ENCODE data around the gene GMPR2. TPM values are rescaled to one million over a fixed set of nuclear protein-coding genes. Genes with fewer than 3 reads are reported as not detected.

Gene GMPR2
- 81.2 and 135 TPM in 2 replicates for total RNA-seq

DNA sequence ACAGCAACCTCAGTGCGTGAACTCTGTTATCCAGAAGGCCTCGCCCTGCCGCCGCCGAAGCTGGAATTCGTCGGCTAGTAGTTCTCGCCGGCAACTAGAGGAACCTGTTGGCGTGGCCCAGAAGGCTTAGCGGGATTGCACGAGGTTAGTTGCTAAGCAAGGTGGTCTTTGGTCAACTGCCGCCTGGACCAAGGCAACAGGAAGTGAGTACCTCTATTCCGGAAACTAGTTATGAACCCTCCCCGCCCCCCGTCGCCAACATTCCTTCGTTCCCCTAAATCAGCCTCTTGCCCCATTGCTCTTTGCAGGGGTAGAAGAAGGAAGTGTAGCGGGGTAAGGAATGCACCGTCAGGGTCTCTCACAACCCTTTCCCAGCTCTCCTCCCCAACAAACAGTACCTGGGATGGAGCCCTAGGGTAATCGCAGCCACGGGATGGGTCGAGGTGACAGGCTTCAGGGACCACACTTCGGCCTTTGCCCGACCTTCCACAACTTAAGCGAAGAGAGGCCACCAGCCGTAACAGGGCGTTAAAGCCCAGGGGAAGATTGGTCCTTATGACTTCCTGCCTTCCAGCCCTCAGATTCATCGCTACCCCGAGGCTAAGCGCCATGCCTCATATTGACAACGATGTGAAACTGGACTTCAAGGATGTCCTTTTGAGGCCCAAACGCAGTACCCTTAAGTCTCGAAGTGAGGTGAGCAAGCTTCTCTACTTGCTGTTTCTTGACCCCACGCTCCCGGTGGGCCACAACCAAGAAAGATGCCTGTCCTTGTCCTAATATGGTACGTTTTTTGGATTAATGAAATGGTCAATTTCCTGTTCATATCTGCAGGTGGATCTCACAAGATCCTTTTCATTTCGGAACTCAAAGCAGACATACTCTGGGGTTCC, at the start of gene GMPR2:
GMPR2 (plus strand) TSS at position 285 of the 893 bp plus-strand sequence; CDS start at position 610, 325 bp downstream.

DNA sequence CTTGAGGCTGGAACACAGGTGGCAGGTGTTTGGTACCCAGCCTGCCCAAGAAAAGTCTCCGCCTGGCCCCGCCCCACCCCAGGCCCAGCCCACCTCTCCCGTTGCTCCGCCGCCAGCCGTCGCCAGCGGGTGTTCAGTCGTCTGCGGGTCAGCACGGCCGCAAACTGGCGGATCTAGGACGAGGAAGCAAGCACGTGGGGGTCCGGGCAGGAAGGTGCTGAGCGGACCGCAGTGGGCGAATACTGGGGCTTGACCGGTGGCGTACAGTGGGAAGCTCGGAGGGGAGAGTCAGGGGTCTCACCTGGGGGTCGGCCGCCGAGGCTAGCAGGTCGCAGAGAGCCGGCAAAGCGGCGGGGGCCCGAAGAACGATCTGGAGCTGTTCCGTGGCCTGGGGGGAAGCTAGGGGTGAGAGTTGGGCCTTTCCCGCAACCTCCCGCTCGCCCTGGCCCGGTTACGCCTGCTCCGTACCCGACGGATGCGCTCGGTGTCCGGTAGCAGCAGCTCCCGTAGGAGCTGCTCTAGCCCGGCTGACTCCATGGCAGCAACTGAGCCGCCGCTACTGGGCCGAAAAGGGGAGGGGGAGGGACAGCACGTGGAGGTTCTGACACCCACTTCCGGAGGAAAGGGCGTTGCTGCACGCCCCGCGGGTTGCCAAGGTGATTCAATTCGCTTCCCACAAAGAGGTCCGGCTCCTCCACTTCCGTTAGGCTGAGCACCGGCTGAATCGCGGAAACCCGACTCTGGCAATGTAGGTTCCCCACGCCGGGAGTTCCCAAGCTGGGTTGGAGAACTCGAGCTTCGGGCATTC, 44.3 kb upstream of the GMPR2 start, which contains the start of gene IPO4:
IPO4 (minus strand) TSS at position 566 of the 808 bp plus-strand sequence; CDS start at position 537, 29 bp downstream.

DNA sequence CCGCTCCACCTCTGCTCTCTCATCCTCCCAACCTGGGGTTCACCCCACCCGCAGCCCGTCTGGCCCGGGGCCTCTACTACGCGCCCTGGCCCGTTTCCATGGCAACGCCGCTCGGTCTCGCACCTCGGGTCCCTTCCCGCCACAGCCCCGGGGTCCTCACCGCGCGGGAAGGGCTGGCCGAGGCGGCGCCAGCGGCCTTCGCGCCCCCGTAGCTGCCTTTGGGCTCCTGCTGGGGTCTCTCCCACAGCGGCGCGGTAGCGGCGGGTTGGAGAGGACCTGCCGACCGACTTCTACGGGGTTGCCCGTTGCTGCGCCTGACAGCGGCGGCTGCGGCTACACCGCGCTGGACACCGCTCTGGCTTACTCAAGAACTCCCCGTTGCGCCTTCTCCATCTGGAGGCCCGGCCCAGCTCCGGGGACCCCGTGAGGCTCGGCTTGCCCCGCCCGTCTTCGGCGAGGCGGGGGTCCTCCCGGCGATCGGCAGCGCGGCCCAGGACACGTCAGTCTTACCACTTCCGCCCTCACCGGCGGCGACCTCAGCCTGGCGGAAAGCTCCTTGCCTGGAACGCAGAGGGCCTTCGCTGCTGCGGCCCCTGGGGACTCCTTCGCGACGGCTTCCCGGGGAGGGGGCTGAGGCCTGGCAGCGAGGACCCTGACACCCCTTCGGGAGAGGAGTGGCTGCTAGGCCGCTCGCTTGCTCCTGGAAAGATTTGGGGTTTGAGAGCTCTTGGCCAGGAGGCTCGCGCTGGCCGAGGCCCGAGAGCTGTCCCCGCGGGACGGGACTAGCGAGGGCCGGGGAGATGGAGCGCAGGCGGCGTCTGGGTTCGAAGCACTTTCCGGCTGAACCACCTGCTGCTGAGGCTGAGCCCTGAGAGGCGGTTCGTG, 37.3 kb upstream of the GMPR2 start, which contains the start of gene TM9SF1:
TM9SF1 (minus strand) TSS at position 256 of the 885 bp plus-strand sequence. CDS start 422 bp downstream, outside the sequence.

DNA sequence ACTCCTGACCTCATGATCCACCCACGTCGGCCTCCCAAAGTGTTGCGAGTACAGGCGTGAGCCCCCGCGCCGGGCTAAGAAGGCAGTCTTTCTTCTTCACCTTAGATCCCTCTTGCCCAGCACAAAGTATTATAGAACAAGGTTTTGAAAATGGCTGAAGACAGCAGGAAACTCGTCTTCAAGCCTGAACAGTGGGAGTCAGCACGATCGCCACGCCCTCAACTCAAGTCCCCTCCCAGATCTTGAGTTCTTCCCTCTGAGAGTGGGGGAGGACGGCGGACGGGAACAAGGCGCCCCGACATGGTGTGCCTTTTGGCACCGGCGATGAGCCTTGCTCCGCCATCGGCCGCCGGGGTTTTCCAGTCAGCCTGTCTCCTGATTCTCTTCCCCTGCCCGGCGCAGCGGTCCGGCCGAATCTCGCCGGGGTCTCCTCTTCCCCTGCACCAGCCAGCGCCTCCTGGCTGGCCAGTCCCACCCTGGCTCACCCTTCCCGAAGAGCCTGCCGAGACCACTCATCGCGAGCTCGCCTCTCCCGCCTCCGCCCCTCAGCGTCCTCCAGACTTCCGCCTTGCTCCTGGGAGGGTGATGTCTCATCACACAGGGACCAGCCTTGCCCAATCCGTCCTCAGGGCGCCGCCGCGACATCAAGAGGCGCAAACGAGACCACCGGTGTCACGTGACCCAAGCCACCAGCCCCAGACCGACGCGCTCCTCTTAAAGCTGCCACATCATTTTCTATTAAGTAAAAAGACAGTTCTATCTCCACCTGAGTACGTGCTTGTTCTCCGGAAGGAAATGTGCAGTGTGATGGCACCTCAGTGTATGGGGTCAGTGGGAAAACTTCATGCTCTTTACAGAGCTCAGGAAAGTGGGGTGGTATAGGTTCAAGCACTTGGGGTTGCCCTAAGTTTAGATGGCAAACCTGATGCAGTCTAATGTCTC, 19.5 kb upstream of the GMPR2 start, which contains the start of gene CHMP4A:
CHMP4A (minus strand) TSS at position 565 of the 942 bp plus-strand sequence; CDS start at position 516, 49 bp downstream.

DNA sequence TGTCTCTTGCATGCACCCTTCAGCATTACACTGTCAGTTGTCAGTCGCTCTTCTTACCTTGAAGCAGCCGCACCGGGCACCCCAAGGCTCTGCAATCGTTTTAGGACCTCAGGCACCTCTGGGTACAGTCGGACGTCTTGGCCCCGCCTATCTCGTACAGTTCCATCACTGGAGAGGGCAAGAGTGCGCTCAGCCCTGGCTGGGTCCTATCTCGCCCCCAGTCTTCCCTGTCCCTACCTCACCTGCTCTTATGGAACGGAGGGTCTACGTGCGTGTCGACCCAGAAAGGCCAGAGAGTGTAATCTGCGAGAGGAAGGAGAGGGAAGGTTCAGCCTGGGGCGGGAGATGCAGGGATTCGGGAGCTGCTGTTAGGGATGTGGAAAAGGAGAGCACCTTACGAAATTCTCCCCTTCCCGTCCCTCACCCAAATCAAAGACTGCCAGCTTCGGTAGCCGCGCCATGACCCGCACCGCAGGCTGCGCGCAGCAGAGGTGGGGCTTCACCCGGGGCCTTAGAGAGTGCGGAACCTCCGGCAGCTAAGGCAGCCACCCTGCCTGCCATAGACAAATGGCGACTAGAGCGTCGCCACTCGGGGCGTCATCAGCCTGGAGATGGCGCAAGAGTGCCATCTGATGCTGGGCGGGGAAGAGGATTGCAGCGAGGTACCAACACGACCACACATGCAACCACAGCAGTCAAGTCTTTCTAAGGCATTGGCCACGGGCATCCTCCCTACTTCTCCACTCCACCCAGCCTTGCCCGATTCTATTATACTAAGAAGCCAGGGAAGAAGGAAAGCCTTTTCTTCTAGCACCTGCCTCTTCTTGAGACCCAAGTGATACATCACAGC, 17.0 kb upstream of the GMPR2 start, which contains the start of gene MDP1:
MDP1 (minus strand) TSS at position 572 of the 850 bp plus-strand sequence; CDS start at position 461, 111 bp downstream.

DNA sequence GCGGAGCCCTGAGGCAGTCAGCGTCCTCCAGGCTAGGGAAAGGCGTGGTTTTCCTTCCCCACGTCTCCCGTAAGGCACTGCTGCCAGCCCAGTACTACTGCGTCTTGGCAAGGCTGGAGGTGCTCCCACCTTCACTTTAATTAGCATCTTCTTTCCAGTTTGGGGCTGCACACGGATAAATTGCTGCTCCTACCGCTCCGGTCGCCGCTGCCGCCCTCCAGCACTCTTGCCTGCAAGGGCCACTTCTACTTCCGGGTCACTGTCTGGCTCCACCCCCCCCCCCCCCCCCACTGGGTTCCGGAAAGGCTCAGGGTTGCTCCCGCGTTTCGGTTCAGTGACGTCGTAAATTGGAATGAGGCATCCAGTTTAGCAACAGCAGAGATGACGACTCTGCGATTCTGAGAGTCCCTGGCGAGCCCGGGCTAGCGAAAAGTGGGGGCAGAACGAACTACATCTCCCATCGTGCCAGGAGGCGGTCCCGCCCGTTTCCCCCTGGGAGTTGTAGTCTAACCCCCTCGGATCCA, 546 bp upstream of the GMPR2 start, which contains the start of gene NEDD8:
NEDD8 (minus strand) TSS at position 247 of the 524 bp plus-strand sequence; CDS start at position 147, 100 bp downstream.

DNA sequence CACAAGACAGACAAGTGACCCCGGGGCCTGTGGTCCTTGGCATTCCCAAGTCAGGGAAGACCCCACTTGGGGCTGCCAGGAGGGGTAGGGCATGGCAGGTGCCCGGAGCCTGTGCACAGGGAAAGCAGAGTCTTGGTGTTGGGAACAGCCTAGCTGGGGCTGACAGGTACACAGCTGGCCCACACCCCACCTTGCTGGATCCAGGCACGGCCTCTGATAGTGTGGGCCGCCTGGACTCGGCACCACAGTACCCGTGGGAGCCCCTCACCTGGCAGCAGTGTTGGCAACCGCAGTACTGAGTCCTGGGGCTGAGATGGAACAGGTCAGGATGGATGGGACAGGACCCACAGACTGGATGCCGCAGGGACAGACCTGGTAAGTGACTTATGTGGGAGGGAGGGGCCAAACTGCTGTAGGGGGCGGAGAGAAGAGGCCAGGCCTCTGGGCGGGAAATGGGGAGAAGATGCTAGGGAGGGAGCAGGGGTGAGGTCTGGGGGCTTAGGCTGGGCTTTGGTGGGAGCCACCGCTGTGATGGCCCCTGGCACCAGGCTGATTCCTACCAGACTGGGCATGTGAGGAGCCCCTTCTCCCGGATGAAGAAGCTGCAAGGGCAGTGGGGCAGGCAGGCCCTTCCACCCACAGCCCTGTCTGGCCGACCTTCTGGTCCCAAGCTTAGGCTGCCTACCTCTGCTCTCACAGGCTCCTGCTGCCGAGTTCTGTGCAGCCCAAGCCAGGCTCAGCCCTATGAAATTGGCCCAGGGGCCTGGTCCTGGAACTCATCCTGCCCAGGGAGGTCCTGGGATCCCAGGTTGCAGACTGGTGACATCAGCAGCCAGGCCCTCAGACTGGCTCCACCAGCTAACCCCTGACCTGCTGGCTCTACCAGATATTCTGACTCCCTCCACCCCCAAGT, 30.3 kb downstream of the GMPR2 start, which contains the start of gene TGM1:
TGM1 (minus strand) TSS at position 357 of the 913 bp plus-strand sequence. CDS start 825 bp downstream, outside the sequence.

DNA sequence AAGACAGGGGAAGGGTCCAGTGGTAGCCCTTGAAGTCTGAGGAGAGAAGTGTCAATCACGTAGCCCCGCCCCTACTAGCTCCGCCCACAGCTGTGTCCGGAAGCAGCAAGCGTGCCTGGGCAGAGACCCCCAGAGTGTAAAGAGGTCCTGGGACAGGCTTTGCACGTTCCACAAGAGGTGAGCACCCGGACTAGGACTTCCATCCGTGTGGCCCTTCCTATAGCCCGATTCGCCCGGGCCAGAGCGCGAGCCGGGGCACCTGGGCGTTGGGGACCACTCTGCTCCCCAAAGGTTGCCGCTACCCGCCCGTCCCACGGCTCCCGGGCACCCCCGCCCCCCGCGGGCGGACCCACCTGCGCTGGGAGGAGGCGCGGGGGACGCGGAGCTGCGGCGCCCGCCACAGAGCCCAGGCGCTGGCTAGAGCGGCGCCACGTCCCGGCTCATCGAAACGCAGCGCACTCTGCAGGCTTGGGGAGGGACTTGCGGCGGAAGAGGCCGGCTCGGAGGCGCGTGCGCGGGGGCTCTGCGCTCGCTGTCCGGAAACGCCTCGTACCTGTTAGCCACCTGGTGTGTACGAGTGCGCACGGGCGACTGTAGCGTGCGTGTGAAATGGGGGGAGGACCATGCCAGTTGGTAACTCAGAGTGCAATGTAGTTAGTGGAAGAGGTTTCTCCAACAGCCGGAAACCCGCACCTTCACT, 38.6 kb downstream of the GMPR2 start, which contains the start of gene RABGGTA:
RABGGTA (minus strand) TSS at position 464 of the 700 bp plus-strand sequence. CDS start 482 bp downstream, outside the sequence.

Other genes starting within 250 kb of the GMPR2 start
- 6.5 and 14.9 TPM in 2 replicates for gene DHRS4L2, start 244.0 kb upstream of the GMPR2 start, total RNA-seq
- gene CARMIL3, start 180.9 kb upstream of the GMPR2 start, total RNA-seq: not detected in 2 replicates
- gene CPNE6, start 161.4 kb upstream of the GMPR2 start, total RNA-seq: not detected in 2 replicates
- gene PCK2, start 138.6 kb upstream of the GMPR2 start, total RNA-seq: 10.4 and 21.4 TPM in 2 replicates
- gene DCAF11, start 118.2 kb upstream of the GMPR2 start, total RNA-seq: 43.5 and 91.6 TPM in 2 replicates
- 0.32 and 0.76 TPM in 2 replicates for gene NRL, start 118.0 kb upstream of the GMPR2 start, total RNA-seq
- gene FITM1, start 102.3 kb upstream of the GMPR2 start, total RNA-seq: under 0.01 TPM in 1 of 2 replicates, not detected in the other
- 105 and 223 TPM in 2 replicates for gene PSME1, start 96.7 kb upstream of the GMPR2 start, total RNA-seq
- gene EMC9, start 91.3 kb upstream of the GMPR2 start, total RNA-seq: 30.5 and 34.3 TPM in 2 replicates
- 88.0 and 158 TPM in 2 replicates for gene PSME2, start 86.3 kb upstream of the GMPR2 start, total RNA-seq
- 37.4 and 47.7 TPM in 2 replicates for gene RNF31, start 85.4 kb upstream of the GMPR2 start, total RNA-seq
- 36.4 and 131 TPM in 2 replicates for gene IRF9, start 71.7 kb upstream of the GMPR2 start, total RNA-seq
- 2.6 and 13.4 TPM in 2 replicates for gene REC8, start 60.8 kb upstream of the GMPR2 start, total RNA-seq
- 33.1 and 43.2 TPM in 2 replicates for gene IPO4, start 44.1 kb upstream of the GMPR2 start, total RNA-seq
- 48.7 and 71.6 TPM in 2 replicates for gene TM9SF1, start 37.5 kb upstream of the GMPR2 start, total RNA-seq
- gene TSSK4, start 27.2 kb upstream of the GMPR2 start, total RNA-seq: not detected in 2 replicates
- 28.3 and 54.1 TPM in 2 replicates for gene CHMP4A, start 19.4 kb upstream of the GMPR2 start, total RNA-seq
- 16.9 and 28.1 TPM in 2 replicates for gene MDP1, start 16.9 kb upstream of the GMPR2 start, total RNA-seq
- gene NEDD8, start 562 bp upstream of the GMPR2 start, total RNA-seq: 201 and 492 TPM in 2 replicates
- gene TINF2, start 9.7 kb downstream of the GMPR2 start, total RNA-seq: 58.2 and 60.7 TPM in 2 replicates
- gene TGM1, start 30.2 kb downstream of the GMPR2 start, total RNA-seq: 0.65 and 0.91 TPM in 2 replicates
- gene RABGGTA, start 38.7 kb downstream of the GMPR2 start, total RNA-seq: 13.2 and 27.3 TPM in 2 replicates
- 3.6 and 19.0 TPM in 2 replicates for gene DHRS1, start 66.9 kb downstream of the GMPR2 start, total RNA-seq
- gene NOP9, start 66.9 kb downstream of the GMPR2 start, total RNA-seq: 22.4 and 26.6 TPM in 2 replicates
- 0.32 and 3.2 TPM in 2 replicates for gene CIDEB, start 75.0 kb downstream of the GMPR2 start, total RNA-seq
- 2.6 and 5.0 TPM in 2 replicates for gene LTB4R2, start 77.2 kb downstream of the GMPR2 start, total RNA-seq
- 0.65 and 3.0 TPM in 2 replicates for gene LTB4R, start 78.6 kb downstream of the GMPR2 start, total RNA-seq
- gene ADCY4, start 102.1 kb downstream of the GMPR2 start, total RNA-seq: 20.1 and 36.6 TPM in 2 replicates
- 5.5 and 6.7 TPM in 2 replicates for gene RIPK3, start 107.1 kb downstream of the GMPR2 start, total RNA-seq
- gene NFATC4, start 135.3 kb downstream of the GMPR2 start, total RNA-seq: 21.8 and 25.1 TPM in 2 replicates
- gene NYNRIN, start 166.1 kb downstream of the GMPR2 start, total RNA-seq: 12.2 and 14.3 TPM in 2 replicates
- 0.32 and 0.76 TPM in 2 replicates for gene CBLN3, start 196.7 kb downstream of the GMPR2 start, total RNA-seq
- 62.0 and 71.4 TPM in 2 replicates for gene KHNYN, start 197.0 kb downstream of the GMPR2 start, total RNA-seq
- gene SDR39U1, start 209.8 kb downstream of the GMPR2 start, total RNA-seq: 8.1 and 9.6 TPM in 2 replicates

All from epithelial cell of umbilical artery (primary cell).